ENCODE results near the gene LAMC1. TPM values are rescaled to one million over a fixed set of nuclear protein-coding genes. Genes with fewer than 3 reads are reported as not detected.

LAMC1 gene
- total RNA-seq, 4 donors from 2014 or later = 58.3 to 124 (median 77.6) TPM

- no peak overlapping the region for H3K4me3 ChIP-seq
- H3K9me3 ChIP-seq = no peaks in the 10 kb centered on the region
- H3K27me3 ChIP-seq = no peaks in the 10 kb centered on the region
- peaks cover 5% of the 10 kb centered on the region for H3K4me1 ChIP-seq
- no peaks in the 10 kb centered on the region for H3K36me3 ChIP-seq
- TF ChIP-seq POLR2AphosphoS5 (IDR thresholded peaks at IDR 0.05) (no peak), POLR2A (IDR thresholded peaks at IDR 0.05) (no peak), CTCF (IDR thresholded peaks at IDR 0.05) (no peak), EP300 (IDR thresholded peaks at IDR 0.05) (no peak)
- DNase-seq (ENCODE audit: low spot score in 2 of 2) = no peak
- no peak overlapping the region for H3K27ac ChIP-seq
- WGBS = 85% methylated on average over 4 of the region's 4 CpGs
Measured at GRCh38 chr1:183164963-183165362, 141.7 kb downstream of the LAMC1 start.

GRCh38 chr1:183165456-183165855, 142.2 kb downstream of the LAMC1 start:
- no peak for DNase-seq (ENCODE audit: low spot score in 2 of 2)
- no peak overlapping the region for H3K4me3 ChIP-seq
- no peaks in the 10 kb centered on the region for H3K9me3 ChIP-seq
- TF ChIP-seq POLR2A (IDR thresholded peaks at IDR 0.05) = no peak
- no peak for TF ChIP-seq POLR2AphosphoS5 (IDR thresholded peaks at IDR 0.05)
- TF ChIP-seq CTCF (IDR thresholded peaks at IDR 0.05) = no peak
- TF ChIP-seq EP300 (IDR thresholded peaks at IDR 0.05) = no peak
- peaks cover 2% of the 10 kb centered on the region for H3K4me1 ChIP-seq
- WGBS = 86% methylated on average over 2 of the region's 2 CpGs
- H3K36me3 ChIP-seq = no peaks in the 10 kb centered on the region
- H3K27ac ChIP-seq = no peak overlapping the region
- H3K27me3 ChIP-seq = no peaks in the 10 kb centered on the region

GRCh38 chr1:183166454-183166853, 143.2 kb downstream of the LAMC1 start:
- WGBS = 95% methylated on average over 2 of the region's 2 CpGs
- TF ChIP-seq POLR2A (IDR thresholded peaks at IDR 0.05) (no peak), EP300 (IDR thresholded peaks at IDR 0.05) (no peak), CTCF (IDR thresholded peaks at IDR 0.05) (no peak), POLR2AphosphoS5 (IDR thresholded peaks at IDR 0.05) (no peak)

GRCh38 chr1:183167676-183168075, 144.5 kb downstream of the LAMC1 start:
- no peaks in the 10 kb centered on the region for H3K9me3 ChIP-seq
- no peak for DNase-seq (ENCODE audit: low spot score in 2 of 2)
- no peak overlapping the region for H3K4me3 ChIP-seq
- H3K36me3 ChIP-seq = no peaks in the 10 kb centered on the region
- H3K27ac ChIP-seq = no peak overlapping the region
- no peak for TF ChIP-seq POLR2AphosphoS5 (IDR thresholded peaks at IDR 0.05)
- TF ChIP-seq CTCF (IDR thresholded peaks at IDR 0.05) = no peak
- TF ChIP-seq EP300 (IDR thresholded peaks at IDR 0.05) = no peak
- TF ChIP-seq POLR2A (IDR thresholded peaks at IDR 0.05) = no peak
- WGBS = 69% methylated on average over 1 of the region's 1 CpG
- no peaks in the 10 kb centered on the region for H3K4me1 ChIP-seq
- no peaks in the 10 kb centered on the region for H3K27me3 ChIP-seq

More at GRCh38 chr1:183166454-183166853, 143.2 kb downstream of the LAMC1 start:
- H3K36me3 ChIP-seq = no peaks in the 10 kb centered on the region
- H3K27me3 ChIP-seq = no peaks in the 10 kb centered on the region
- H3K4me3 ChIP-seq = no peak overlapping the region
- DNase-seq (ENCODE audit: low spot score in 2 of 2) = no peak
- no peaks in the 10 kb centered on the region for H3K9me3 ChIP-seq
- no peaks in the 10 kb centered on the region for H3K4me1 ChIP-seq
- no peak overlapping the region for H3K27ac ChIP-seq

- Histone ChIP-seq H3K4me3 (no peak overlapping the region), H3K36me3 (no peaks in the 10 kb centered on the region), H3K27me3 (no peaks in the 10 kb centered on the region), H3K4me1 (no peaks in the 10 kb centered on the region), H3K27ac (no peak overlapping the region), H3K9me3 (no peaks in the 10 kb centered on the region)
- no peak for DNase-seq (ENCODE audit: low spot score in 2 of 2)
- TF ChIP-seq POLR2A (IDR thresholded peaks at IDR 0.05) (no peak), POLR2AphosphoS5 (IDR thresholded peaks at IDR 0.05) (no peak), EP300 (IDR thresholded peaks at IDR 0.05) (no peak), CTCF (IDR thresholded peaks at IDR 0.05) (no peak)
- WGBS = 64% methylated on average over 3 of the region's 3 CpGs
Measured at GRCh38 chr1:183168308-183168707, 145.1 kb downstream of the LAMC1 start.
